ENCODE results near the gene GPR39.

GRCh38 chr2:132550946-132551345, 134.3 kb downstream of the GPR39 start:
- no peak for TF ChIP-seq POLR2A (IDR thresholded peaks at IDR 0.05; ENCODE audit: low read depth)
- TF ChIP-seq CTCF (IDR thresholded peaks at IDR 0.05), result no peak
- no peak for TF ChIP-seq POLR2AphosphoS5 (IDR thresholded peaks at IDR 0.05)
- no peak for TF ChIP-seq EP300 (IDR thresholded peaks at IDR 0.05)

All from esophagus muscularis mucosa (tissue), 4 donors.